Measurements from ENCODE around the gene ARHGAP19. TPM values are rescaled to one million over a fixed set of nuclear protein-coding genes. Genes with fewer than 3 reads are reported as not detected.

Gene ARHGAP19
- total RNA-seq, 1 donor from 2014 or later = 7.9 TPM

GRCh38 chr10:97321032-97321803, 28.8 kb upstream of the ARHGAP19 start:
- DNase-seq (ENCODE audit: low spot score) = no peak

GRCh38 chr10:97320480-97321031, 28.1 kb upstream of the ARHGAP19 start:
- no peak for DNase-seq (ENCODE audit: low spot score)

DNA sequence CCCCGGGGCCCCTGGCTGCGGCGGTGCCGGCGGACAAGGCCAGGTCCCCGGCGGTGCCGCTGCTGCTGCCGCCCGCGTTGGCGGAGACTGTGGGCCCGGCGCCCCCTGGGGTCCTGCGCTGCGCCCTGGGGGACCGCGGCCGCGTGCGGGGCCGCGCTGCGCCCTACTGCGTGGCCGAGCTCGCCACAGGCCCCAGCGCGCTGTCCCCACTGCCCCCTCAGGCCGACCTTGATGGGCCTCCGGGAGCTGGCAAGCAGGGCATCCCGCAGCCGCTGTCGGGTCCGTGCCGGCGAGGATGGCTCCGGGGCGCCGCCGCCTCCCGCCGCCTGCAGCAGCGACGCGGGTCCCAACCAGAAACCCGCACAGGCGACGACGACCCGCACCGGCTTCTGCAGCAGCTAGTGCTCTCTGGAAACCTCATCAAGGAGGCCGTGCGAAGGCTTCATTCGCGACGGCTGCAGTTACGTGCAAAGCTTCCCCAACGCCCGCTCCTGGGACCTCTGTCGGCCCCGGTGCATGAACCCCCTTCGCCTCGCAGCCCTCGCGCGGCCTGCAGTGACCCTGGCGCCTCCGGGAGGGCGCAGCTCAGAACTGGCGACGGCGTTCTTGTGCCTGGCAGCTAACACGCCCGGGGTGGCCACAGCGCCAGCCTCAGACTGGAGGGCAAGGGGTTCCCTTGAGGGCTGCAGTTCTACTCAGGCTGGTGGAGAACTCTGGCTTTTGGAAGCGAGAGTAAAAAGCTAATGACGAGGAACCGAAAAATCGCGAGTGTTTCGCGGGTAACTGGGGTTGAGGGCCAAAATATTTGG, 27.4 kb upstream of the ARHGAP19 start:
- peak; percentile 91 for DNase-seq (ENCODE audit: low spot score)

- peak; percentile 97 for DNase-seq (ENCODE audit: low spot score)
Observed at GRCh38 chr10:97318772-97319651, 26.6 kb upstream of the ARHGAP19 start, which contains the start of gene FRAT1. FRAT1 (plus strand) TSS chr10:97319271; CDS start chr10:97319454, 183 bp downstream.

GRCh38 chr10:97314671-97315070, 22.2 kb upstream of the ARHGAP19 start:
- no peak for DNase-seq (ENCODE audit: low spot score)

DNA sequence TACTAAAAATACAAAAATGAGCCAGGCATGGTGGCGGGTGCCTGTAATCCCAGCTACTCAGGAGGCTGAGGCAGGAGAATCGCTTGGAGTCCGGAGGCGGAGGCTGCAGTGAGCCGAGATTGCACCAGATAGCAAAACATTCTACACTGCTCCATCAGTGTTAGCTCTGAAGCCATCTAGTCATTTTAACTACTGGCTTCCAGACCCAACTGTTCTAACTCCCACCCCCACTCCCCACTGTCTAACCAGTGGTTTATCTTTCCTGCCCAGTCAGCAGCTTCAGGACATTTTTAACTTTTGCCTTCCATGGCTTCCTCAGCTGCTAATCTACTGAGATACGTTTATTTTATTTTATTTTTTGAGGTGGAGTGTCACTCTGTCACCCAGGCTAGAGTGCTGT, 20.5 kb upstream of the ARHGAP19 start:
- DNase-seq (ENCODE audit: low spot score) = no peak

DNA sequence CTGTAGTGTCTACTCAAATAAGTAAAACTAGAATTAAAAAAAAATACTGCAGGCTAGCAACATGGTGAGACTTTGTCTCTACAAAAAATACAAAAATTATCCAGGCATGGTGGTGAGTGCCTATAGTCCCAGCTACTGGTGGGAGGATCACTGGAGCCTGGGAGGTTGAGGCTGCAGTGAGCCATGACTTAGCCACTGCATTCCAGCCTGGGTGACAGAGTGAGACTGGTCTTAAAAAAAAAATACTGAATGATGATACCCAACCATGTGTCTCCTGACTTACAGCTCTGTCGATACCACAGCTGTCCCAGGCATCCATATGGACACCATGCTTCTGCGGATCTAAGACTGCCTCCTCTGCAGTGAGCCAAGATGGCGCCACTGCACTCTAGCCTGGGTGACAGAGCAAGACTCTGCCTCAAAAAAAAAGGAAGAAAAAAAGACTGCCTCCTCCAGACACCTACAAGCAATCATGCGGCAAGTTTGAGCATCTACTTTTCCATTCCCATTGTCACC, 18.7 kb upstream of the ARHGAP19 start:
- DNase-seq (ENCODE audit: low spot score) = no peak

- no peak for DNase-seq (ENCODE audit: low spot score)
Observed at GRCh38 chr10:97307866-97308780, 15.7 kb upstream of the ARHGAP19 start.

GRCh38 chr10:97307441-97307840, 15.0 kb upstream of the ARHGAP19 start:
- DNase-seq (ENCODE audit: low spot score) = no peak

DNA sequence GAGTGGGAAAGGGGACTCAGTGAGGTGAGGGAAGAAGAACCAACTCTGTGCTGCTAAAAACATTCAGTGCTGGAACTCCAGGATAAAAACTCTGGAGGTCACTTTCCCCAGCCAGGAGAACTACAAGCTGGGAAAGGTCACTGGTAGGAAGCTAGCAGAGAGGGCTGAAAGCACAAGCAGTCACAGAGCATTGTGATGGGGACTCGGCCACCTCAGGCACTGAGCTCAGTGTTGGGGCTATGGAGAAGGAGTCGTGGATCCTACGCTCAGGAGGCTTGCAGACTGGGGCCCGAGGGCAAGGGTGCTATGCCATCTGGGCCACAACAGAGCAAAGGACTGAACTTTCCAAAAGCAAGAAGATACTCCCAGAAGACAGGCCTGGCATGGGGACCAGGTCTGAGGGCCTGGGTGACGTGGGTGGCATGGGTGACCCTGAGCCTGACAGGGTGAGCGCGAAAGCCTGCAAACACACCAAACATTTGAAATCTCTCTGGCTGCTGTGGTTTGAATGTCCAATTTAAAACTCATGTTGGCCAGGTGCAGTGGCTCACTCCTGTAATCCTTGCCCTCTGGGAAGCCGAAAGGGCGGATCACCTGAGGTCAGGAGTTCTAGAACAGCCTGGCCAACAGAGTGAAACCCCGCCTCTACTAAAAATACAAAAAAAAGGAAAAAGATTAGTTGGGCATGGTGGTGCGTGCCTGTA, 9.8 kb upstream of the ARHGAP19 start:
- no peak for DNase-seq (ENCODE audit: low spot score)

DNA sequence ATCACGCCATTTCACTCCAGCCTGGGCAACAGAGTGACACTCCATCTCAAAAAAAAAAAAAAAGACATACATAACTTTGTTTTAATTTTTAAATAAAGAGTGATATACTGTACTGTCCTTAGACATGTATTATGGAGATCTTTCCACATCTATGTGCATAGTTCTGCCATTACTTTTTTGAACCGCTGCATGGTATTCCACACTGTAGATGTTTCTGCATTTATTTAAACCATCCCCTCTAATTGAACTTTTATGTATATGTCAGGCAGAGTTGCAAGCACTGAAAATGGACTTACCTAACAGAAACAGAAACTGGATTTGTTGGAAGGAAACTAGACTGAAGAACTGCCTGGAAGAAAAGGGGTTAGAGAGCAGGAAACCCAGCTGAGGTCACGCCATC, 8.5 kb upstream of the ARHGAP19 start:
- no peak for DNase-seq (ENCODE audit: low spot score)

DNA sequence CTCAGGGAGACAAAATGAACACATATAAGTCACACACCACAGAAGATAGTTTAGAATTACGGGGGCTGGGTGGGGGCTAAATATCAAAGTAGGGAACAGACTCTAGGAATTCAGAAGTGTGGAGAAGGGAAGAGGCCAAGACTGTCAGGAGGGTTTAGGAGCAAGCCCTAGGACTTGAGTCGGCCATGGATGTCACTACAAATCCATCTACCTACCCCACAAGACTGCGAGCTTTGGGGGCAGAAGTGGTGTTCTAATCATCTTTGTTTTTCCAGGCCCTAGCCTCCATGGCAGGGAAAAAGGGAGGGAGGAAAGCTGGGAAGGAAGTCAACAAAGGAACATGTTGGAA, 5.8 kb upstream of the ARHGAP19 start:
- DNase-seq (ENCODE audit: low spot score) = peak; percentile 28

- peak; percentile 22 for DNase-seq (ENCODE audit: low spot score)
Observed at GRCh38 chr10:97297556-97298222, 5.3 kb upstream of the ARHGAP19 start.

- DNase-seq (ENCODE audit: low spot score) = no peak
Observed at GRCh38 chr10:97292862-97293198, 393 bp upstream of the ARHGAP19 start.

DNA sequence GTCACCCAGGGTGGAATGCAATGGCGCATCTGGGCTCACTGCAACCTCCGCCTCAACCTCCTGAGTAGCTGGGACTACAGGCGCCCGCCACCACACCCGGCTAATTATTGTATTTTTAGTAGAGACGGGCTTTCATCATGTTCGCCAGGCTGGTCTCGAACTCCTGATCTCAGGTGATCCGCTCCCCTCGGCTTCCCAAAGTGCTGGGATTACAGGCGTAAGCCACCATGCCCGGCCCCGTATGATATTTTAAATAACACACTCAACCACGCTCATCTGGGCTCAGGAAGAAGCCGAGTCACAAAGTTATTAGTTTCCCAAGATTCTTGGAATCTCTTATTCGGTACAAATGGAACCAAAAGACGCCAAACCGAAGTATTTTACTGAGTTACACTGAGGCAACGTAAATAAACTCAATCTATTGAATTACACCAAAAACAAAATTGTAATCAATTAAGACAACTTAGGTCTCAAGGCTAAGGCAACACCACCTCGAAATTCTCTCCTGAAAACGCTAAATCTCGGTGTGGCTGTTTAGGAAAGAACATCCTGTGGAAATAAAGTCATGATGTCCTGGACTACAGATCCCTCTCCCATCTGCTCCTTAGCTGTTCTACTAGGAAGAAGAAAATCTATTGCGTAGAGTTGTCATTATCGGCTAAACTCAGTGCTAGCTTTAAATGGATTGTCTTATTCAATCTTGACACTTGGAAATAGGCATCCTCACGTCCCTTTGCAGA, 910 bp downstream of the ARHGAP19 start:
- DNase-seq (ENCODE audit: low spot score) = peak; percentile 51

DNA sequence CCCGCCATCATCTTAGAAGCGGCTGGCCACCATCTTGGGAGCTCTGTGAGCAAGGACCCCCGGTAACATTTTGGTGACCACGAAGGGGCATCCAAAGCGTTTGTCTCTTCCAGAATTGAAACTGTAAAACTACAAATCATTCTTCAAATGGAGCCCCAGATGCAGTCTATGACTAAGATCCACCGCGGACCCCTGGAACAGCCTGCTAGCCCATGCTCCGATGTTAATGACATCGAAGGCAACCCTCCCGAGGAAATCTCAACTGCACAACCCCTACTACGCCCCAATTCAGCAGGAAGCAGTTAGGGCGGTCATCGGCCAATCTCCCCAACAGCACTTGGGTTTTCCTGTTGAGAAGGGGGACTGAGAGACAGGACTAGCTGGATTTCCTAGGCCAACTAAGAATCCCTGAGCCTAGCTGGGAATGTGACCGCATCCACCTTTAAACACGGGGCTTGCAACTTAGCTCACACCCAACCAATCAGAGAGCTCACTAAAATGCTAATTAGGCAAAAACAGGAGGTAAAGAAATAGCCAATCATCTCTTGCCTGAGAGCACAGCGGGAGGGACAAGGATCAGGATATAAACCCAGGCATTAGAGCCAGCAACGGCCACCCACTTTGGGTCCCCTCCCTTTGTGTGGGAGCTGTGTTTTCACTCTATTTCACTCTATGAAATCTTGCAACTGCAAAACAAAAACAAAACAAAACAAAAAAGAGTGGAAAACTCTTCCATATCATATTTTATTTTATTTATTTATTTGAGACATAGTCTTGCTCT, 1.7 kb downstream of the ARHGAP19 start:
- peak; percentile 49 for DNase-seq (ENCODE audit: low spot score)

GRCh38 chr10:97290076-97290475, 2.4 kb downstream of the ARHGAP19 start:
- DNase-seq (ENCODE audit: low spot score) = peak; percentile 73

All from mesenteric fat pad (tissue), 1 donor.